ENCODE data around the gene TNFSF13B. TPM values are rescaled to one million over a fixed set of nuclear protein-coding genes. Genes with fewer than 3 reads are reported as not detected.
"Not testable (repeated sequence)": the region's sequence is repeated elsewhere in the genome, so short reads cannot be mapped to it uniquely, and the experiment has no call there.

Gene TNFSF13B
- total and polyA plus RNA-seq, 7 donors: 1.1 to 11.5 (median 3.7) TPM

GRCh38 chr13:108306860-108307259 is 37.3 kb downstream of the TNFSF13B start:
- Histone ChIP-seq H3K27ac (no peak overlapping the region), H3K27me3 (no peaks in the 10 kb centered on the region), H3K4me3 (no peak overlapping the region), H3K9me3 (no peaks in the 10 kb centered on the region), H3K4me1 (no peaks in the 10 kb centered on the region), H3K36me3 (no peaks in the 10 kb centered on the region)
- DNase-seq: no peak
- TF ChIP-seq EP300 (IDR thresholded peaks at IDR 0.05) (no peak), POLR2A (IDR thresholded peaks at IDR 0.05) (no peak), CTCF (IDR thresholded peaks at IDR 0.05) (no peak), POLR2AphosphoS5 (IDR thresholded peaks at IDR 0.05) (no peak)
- intact Hi-C loops (cut with DNase I): no loop called here

DNA sequence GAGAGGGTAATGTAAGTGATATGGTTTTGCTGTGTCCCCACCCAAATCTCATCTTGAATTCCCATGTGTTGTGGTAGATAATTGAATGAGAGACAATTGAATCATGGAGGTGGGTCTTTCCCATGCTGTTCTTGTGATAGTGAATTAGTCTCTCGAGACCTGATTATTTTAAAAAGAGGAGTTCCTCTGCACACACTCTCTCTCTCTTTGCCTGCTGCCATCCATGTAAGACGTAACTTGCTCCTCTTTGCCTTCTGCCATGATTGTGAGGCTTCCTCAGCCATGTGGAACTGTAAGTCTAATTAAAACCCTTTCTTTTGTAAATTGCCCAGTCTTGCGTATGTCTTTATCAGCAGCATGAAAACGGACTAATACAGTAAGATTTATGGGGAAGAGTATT is 42.1 kb downstream of the TNFSF13B start:
- H3K4me1 ChIP-seq; DNase-seq; H3K36me3 ChIP-seq; intact Hi-C loops (cut with DNase I); H3K27me3 ChIP-seq; H3K4me3 ChIP-seq; H3K27ac ChIP-seq; H3K9me3 ChIP-seq: not testable (repeated sequence)
- 90 to 91% methylated on average over 4 of the region's 4 CpGs for WGBS, 2 donors

GRCh38 chr13:108313382-108313781 is 43.9 kb downstream of the TNFSF13B start:
- no peak for DNase-seq
- Histone ChIP-seq H3K4me3 (no peak overlapping the region), H3K27ac (no peak overlapping the region), H3K36me3 (no peaks in the 10 kb centered on the region), H3K27me3 (no peaks in the 10 kb centered on the region), H3K9me3 (no peaks in the 10 kb centered on the region), H3K4me1 (no peaks in the 10 kb centered on the region)
- intact Hi-C loops (cut with DNase I): no loop called here
- WGBS, 2 donors: 42 to 58% methylated on average over 3 of the region's 3 CpGs
- no peak for TF ChIP-seq CTCF (IDR thresholded peaks at IDR 0.05)
- TF ChIP-seq POLR2AphosphoS5 (IDR thresholded peaks at IDR 0.05): no peak

- intact Hi-C loops (cut with DNase I): no loop called here
- TF ChIP-seq POLR2A (IDR thresholded peaks at IDR 0.05) (no peak), CTCF (IDR thresholded peaks at IDR 0.05) (no peak), EP300 (IDR thresholded peaks at IDR 0.05) (no peak), POLR2AphosphoS5 (IDR thresholded peaks at IDR 0.05) (no peak)
- H3K4me3 ChIP-seq: no peak overlapping the region
- H3K27ac ChIP-seq: no peak overlapping the region
- 85 to 91% methylated on average over 5 of the region's 5 CpGs for WGBS, 2 donors
- no peaks in the 10 kb centered on the region for H3K36me3 ChIP-seq
- no peaks in the 10 kb centered on the region for H3K9me3 ChIP-seq
- H3K4me1 ChIP-seq: no peaks in the 10 kb centered on the region
- no peaks in the 10 kb centered on the region for H3K27me3 ChIP-seq
- no peak for DNase-seq
Observed at GRCh38 chr13:108315273-108315672, 45.8 kb downstream of the TNFSF13B start.

GRCh38 chr13:108315991-108316390 is 46.5 kb downstream of the TNFSF13B start:
- intact Hi-C loops (cut with DNase I): no loop called here
- no peaks in the 10 kb centered on the region for H3K27me3 ChIP-seq
- H3K4me3 ChIP-seq: no peak overlapping the region
- no peak for DNase-seq
- WGBS, 2 donors: 90 to 92% methylated on average over 3 of the region's 3 CpGs
- no peak overlapping the region for H3K27ac ChIP-seq
- TF ChIP-seq EP300 (IDR thresholded peaks at IDR 0.05): no peak
- no peaks in the 10 kb centered on the region for H3K4me1 ChIP-seq
- no peaks in the 10 kb centered on the region for H3K36me3 ChIP-seq
- H3K9me3 ChIP-seq: no peaks in the 10 kb centered on the region

DNA sequence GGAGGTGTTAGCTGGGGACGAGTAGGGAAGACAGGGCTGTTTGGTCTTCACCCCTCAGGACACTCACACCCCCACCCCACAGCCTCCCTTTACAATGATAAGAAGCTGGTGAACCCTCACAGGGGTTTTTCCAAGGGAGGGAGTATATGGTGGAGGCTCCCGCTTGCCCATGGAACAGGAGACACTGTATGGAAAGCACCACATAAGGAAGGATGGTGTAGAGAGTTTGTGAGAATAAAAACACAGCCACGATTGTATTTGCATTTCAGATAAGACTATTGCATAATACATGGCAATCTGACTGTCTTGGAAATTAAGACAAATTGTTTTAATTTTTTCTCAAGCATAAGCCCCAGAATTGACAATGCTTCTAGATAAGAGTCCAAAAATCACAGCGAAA is 46.9 kb downstream of the TNFSF13B start:
- no peak overlapping the region for H3K4me3 ChIP-seq
- 76 to 85% methylated on average over 4 of the region's 4 CpGs for whole genome bisulfite sequencing, 2 donors
- H3K27me3 ChIP-seq: no peaks in the 10 kb centered on the region
- no peaks in the 10 kb centered on the region for H3K9me3 ChIP-seq
- DNase-seq: no peak
- H3K4me1 ChIP-seq: no peaks in the 10 kb centered on the region
- H3K27ac ChIP-seq: no peak overlapping the region
- no peaks in the 10 kb centered on the region for H3K36me3 ChIP-seq
- TF ChIP-seq POLR2A (IDR thresholded peaks at IDR 0.05): no peak
- TF ChIP-seq CTCF (IDR thresholded peaks at IDR 0.05): no peak
- TF ChIP-seq EP300 (IDR thresholded peaks at IDR 0.05): no peak
- TF ChIP-seq POLR2AphosphoS5 (IDR thresholded peaks at IDR 0.05): no peak
- intact Hi-C loops (cut with DNase I): no loop called here

Measured in sigmoid colon (tissue), 7 donors.